Heart left ventricle (tissue), 16 donors: Measurements from ENCODE around the gene TACR1. TPM values are rescaled to one million over a fixed set of nuclear protein-coding genes. Genes with fewer than 3 reads are reported as not detected.

Experiments used
- ATAC-seq, 4 donors: fragments of 200-7000 bp; cut with Tn5 transposase; one replicate each; pipeline ENCODE4 v1.9.1; 2020 to 2022; ENCODE audit warnings: moderate library complexity in 4 of 4, mild to moderate bottlenecking in 3 of 4, moderate number of reproducible peaks in 1 of 4
- DNase-seq, 5 donors: peaks; one replicate each; pipeline ENCODE4 v3.0.0-alpha.2; 2020
- H3K27ac ChIP-seq, 12 donors: fragments of 200-600 bp; sonication (generic) in 4 of 12; one replicate each; pipeline versions ENCODE4 v1.5.0 to v1.8.0; 2016 to 2022; ENCODE audit warnings: mild to moderate bottlenecking in 2 of 12
- H3K27me3 ChIP-seq, 9 donors: fragments of 200-600 bp; sonication (generic) in 2 of 9; one replicate each; pipeline versions ENCODE4 v1.5.1 to v1.8.0; 2016 to 2022; ENCODE audit warnings: mild to moderate bottlenecking in 3 of 9
- H3K36me3 ChIP-seq, 9 donors: fragments of 200-600 bp; sonication (generic) in 2 of 9; one replicate each; pipeline versions ENCODE4 v1.5.0 to v1.8.0; 2018 to 2022; ENCODE audit warnings: mild to moderate bottlenecking in 2 of 9
- H3K4me1 ChIP-seq, 12 donors: fragments of 200-600 bp; sonication (generic) in 4 of 12; one replicate each; pipeline versions ENCODE4 v1.5.0 to v1.8.0; 2016 to 2022; ENCODE audit warnings: mild to moderate bottlenecking in 3 of 12
- H3K4me3 ChIP-seq, 12 donors: fragments of 200-600 bp; sonication (generic) in 4 of 12; one replicate each; pipeline versions ENCODE4 v1.5.0 to v1.8.0; 2017 to 2022; ENCODE audit warnings: mild to moderate bottlenecking in 9 of 12, moderate library complexity in 4 of 12
- H3K9me3 ChIP-seq, 12 donors: fragments of 200-600 bp; sonication (generic) in 4 of 12; one replicate each; pipeline versions ENCODE4 v1.5.0 to v1.8.0; 2016 to 2022; ENCODE audit warnings: mild to moderate bottlenecking in 1 of 12
- POLR2A ChIP-seq, 2 donors: fragments of 450-650 bp; IDR thresholded peaks; one replicate each; pipeline ENCODE4 v1.6.1; 2017; ENCODE audit warnings: antibody characterized with exemption in 2 of 2, mild to moderate bottlenecking in 2 of 2, moderate library complexity in 2 of 2
- WGBS, 4 donors: extraction: QIAGEN DNeasy Blood & Tissue Kit in 2 of 4; methylation state at CpG; one replicate each; pipeline versions ENCODE4 v1.1.5 to v1.1.7; 2013 to 2018; 5-methylcytosine and 5-hydroxymethylcytosine counted together
- intact Hi-C, 10 donors: fragments of 100-400 bp; cut with DNase I; formaldehyde crosslinking; loops; one replicate each; pipeline versions ENCODE4 v1.11.1 to v1.14.2; 2022
- microRNA-seq, 4 donors: library from miRNA; unstranded; fragments of <30 nt; microRNA quantifications; one replicate each; pipeline versions ENCODE4 to v1.2.0, GENCODE V29; 2017 to 2020
- polyA plus RNA-seq, 2 donors: library from polyadenylated mRNA; stranded (reverse); fragments of 200-250 nt; gene quantifications; one replicate each; pipeline ENCODE4 v1.2.3, GENCODE V29; 2013
- total RNA-seq, 9 donors: library from RNA; depleted of rRNA in 2 of 9; stranded (reverse); fragments of >200 nt in 2 of 9; fragmentation: NEBNext Ultra II Directional in 3 of 9; extraction: Animal tissue kit (Norgen Biotek cat#: 25700) in 3 of 9; gene quantifications; one replicate each; pipeline versions ENCODE4 v1.1.0 to v1.2.4, GENCODE V29; 2016 to 2023
- TF ChIP-seq, protein P1 (sequence below), 12 donors: fragments of 200-600 bp; sonication (generic) in 4 of 12; IDR thresholded peaks; one replicate each; pipeline versions ENCODE4 v1.5.0 to v1.8.0; 2018 to 2022; ENCODE audit warnings: antibody characterized with exemption in 12 of 12, mild to moderate bottlenecking in 5 of 12
- donor health status: ischemic (EF 13 %, LVEDD 7.1; RV severe dilation, severe dysfunction).
- donor health status: healthy with polysubstance abuse.
- donor health status: DM: no; HTN: yes; CAD: no.
- donor health status: DM: no; HTN: no; CAD: no.
- donor health status: ischemic (EF 25% LVEDD 6.9; RV normal size, moderate dysfunction).
- donor health status: ischemic (EF 25% LVEDD 5.7; RV mildly dilated, moderate dysfunction).
- donor health status: healthy.
- donor health status: DM: yes; HTN: yes; CAD: no.
- donor health status: ischemic (EF 35%, LVEDD 5.7; RV mildly dilated, moderate dysfunction).
- donor health status: nonischemic (EF 11% LVEDD 7.7; RV severe dilation, severe dysfunction).
- donor health status: DM: yes; HTN: yes; CAD: no.
- donor health status: PGD.
- donor health status: ischemic (EF 29% LVEDD 5.4; RV normal size, mild dysfunction).
- donor health status: nonischemic (EF 23%, LVEDD 6.1; RV moderate dilation, normal function).

Gene TACR1
- total and polyA plus RNA-seq, 11 donors, result 0.01 to 0.59 (median 0.35) TPM; not detected in 4

DNA sequence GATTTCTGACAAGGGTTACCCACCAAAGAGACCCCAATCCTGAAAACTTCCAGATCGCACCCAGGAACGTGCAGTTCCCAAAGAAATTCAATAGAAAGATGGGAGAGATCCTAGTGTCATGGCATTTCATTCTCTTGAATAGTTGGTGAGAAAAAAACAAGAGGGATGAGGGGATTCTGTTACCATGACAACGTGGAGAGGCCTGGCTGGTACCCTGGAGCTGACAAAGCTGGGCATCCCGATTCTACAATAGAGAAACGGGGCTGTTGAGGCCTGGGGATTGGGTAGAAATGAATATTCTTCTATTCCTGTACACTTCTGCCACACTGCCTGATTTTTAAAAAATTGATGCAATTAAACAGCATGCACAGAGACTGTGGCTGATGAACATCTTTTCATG, 199.9 kb downstream of the TACR1 start:
- intact Hi-C loops, result no loop called here
- H3K4me1 ChIP-seq, result no peaks in the 10 kb centered on the region
- H3K27me3 ChIP-seq, result no peaks in the 10 kb centered on the region
- DNase-seq (no peak), ATAC-seq (no peak)
- TF ChIP-seq, protein P1, sequence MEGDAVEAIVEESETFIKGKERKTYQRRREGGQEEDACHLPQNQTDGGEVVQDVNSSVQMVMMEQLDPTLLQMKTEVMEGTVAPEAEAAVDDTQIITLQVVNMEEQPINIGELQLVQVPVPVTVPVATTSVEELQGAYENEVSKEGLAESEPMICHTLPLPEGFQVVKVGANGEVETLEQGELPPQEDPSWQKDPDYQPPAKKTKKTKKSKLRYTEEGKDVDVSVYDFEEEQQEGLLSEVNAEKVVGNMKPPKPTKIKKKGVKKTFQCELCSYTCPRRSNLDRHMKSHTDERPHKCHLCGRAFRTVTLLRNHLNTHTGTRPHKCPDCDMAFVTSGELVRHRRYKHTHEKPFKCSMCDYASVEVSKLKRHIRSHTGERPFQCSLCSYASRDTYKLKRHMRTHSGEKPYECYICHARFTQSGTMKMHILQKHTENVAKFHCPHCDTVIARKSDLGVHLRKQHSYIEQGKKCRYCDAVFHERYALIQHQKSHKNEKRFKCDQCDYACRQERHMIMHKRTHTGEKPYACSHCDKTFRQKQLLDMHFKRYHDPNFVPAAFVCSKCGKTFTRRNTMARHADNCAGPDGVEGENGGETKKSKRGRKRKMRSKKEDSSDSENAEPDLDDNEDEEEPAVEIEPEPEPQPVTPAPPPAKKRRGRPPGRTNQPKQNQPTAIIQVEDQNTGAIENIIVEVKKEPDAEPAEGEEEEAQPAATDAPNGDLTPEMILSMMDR (IDR thresholded peaks at IDR 0.05), result no peak
- no peak for TF ChIP-seq POLR2A (IDR thresholded peaks at IDR 0.05)
- H3K36me3 ChIP-seq, result no peaks in the 10 kb centered on the region
- H3K4me3 ChIP-seq, result no peak overlapping the region
- 95% methylated on average over 5 of the region's 5 CpGs for WGBS, 4 donors
- no peak overlapping the region for H3K27ac ChIP-seq
- H3K9me3 ChIP-seq, result peaks cover 0 to 12% (median 0%) of the 10 kb centered on the region in 12 donors

Small RNA genes within 50 kb of the gene (microRNA-seq; reads per million reads assigned to microRNA genes)
- gene MIR5000, result 0 to 1.5 (median 0.19) reads per million in 4 donors

Other genes with a start within 250 kb of the TACR1 start
- gene POLE4, start 240.9 kb downstream of the TACR1 start, total RNA-seq, result 10 to 100 TPM; 12.9 to 73.3 (median 34.9) TPM
- gene POLE4, start 240.9 kb downstream of the TACR1 start, polyA plus RNA-seq, result 10 to 100 TPM; 46.1 to 50.1 TPM